ENCODE data around the gene CDC37L1.

Gene CDC37L1

GRCh38 chr9:4756420-4756819 lies 77.1 kb downstream of the CDC37L1 start:
- DNase-seq = no peak
